GM12875 (cell line): Measurements from ENCODE around the gene MTRF1L.

Experiments used
- H3K4me3 ChIP-seq: one replicate; pipeline ENCODE4 v1.5.1; 2011; ENCODE audit warnings: low read depth, low read length, control low read depth
- CTCF ChIP-seq: IDR thresholded peaks from 2 replicates; pipeline ENCODE4 v1.5.1; 2011; ENCODE audit warnings: low read depth, mild to moderate bottlenecking, control low read depth, inconsistent platforms, low read length, moderate library complexity, borderline replicate concordance; ENCODE audit not compliant: insufficient read depth

Gene MTRF1L

GRCh38 chr6:153043719-153044118 lies 41.2 kb upstream of the MTRF1L start:
- no peak for TF ChIP-seq CTCF
- H3K4me3 ChIP-seq, result no peak overlapping the region

- H3K4me3 ChIP-seq, result no peak overlapping the region
Observed at GRCh38 chr6:153038378-153039057, 36.0 kb upstream of the MTRF1L start.

GRCh38 chr6:153034139-153034538 lies 31.6 kb upstream of the MTRF1L start:
- H3K4me3 ChIP-seq, result no peak overlapping the region
- TF ChIP-seq CTCF, result no peak

More at GRCh38 chr6:153038378-153039057, 36.0 kb upstream of the MTRF1L start:
- no peak for TF ChIP-seq CTCF

- no peak overlapping the region for H3K4me3 ChIP-seq
- TF ChIP-seq CTCF, result 0 out of 2 replicates have a peak, but pooled peaks have one; percentile 2
Observed at GRCh38 chr6:153032255-153032882, 29.9 kb upstream of the MTRF1L start.

- no peak overlapping the region for H3K4me3 ChIP-seq
- TF ChIP-seq CTCF, result no peak
Observed at GRCh38 chr6:153031335-153031955, 28.9 kb upstream of the MTRF1L start.

GRCh38 chr6:153028963-153029362 lies 26.5 kb upstream of the MTRF1L start:
- no peak for TF ChIP-seq CTCF

More at GRCh38 chr6:153028963-153029362, 26.5 kb upstream of the MTRF1L start:
- H3K4me3 ChIP-seq, result no peak overlapping the region
